ENCODE results near the gene STAC3.
"Not testable (repeated sequence)": the region's sequence is repeated elsewhere in the genome, so short reads cannot be mapped to it uniquely, and the experiment has no call there.

Gene STAC3

GRCh38 chr12:57250956-57251355 lies at the start of gene STAC3:
Gene STAC3, minus strand, starts transcription at chr12:57251187. Its CDS starts 1,551 bp downstream, at chr12:57249636.
- no peak for DNase-seq (ENCODE audit: low spot score)

GRCh38 chr12:57299514-57300016 lies 48.6 kb upstream of the STAC3 start:
- DNase-seq (ENCODE audit: low spot score): no peak

GRCh38 chr12:57296291-57296690 lies 45.3 kb upstream of the STAC3 start:
- DNase-seq (ENCODE audit: low spot score): no peak

- DNase-seq (ENCODE audit: low spot score): not testable (repeated sequence)
Observed at GRCh38 chr12:57282073-57282472, 31.1 kb upstream of the STAC3 start.

- DNase-seq (ENCODE audit: low spot score): peak; percentile 73
Observed at GRCh38 chr12:57280211-57281062, 29.4 kb upstream of the STAC3 start.

GRCh38 chr12:57278465-57279381 lies 27.7 kb upstream of the STAC3 start:
- no peak for DNase-seq (ENCODE audit: low spot score)

GRCh38 chr12:57276935-57277563 lies 26.1 kb upstream of the STAC3 start:
- DNase-seq (ENCODE audit: low spot score): no peak

GRCh38 chr12:57276233-57276632 lies 25.2 kb upstream of the STAC3 start:
- DNase-seq (ENCODE audit: low spot score): not testable (repeated sequence)

- no peak for DNase-seq (ENCODE audit: low spot score)
Observed at GRCh38 chr12:57273516-57273915, 22.5 kb upstream of the STAC3 start.

- no peak for DNase-seq (ENCODE audit: low spot score)
Observed at GRCh38 chr12:57272337-57273151, 21.6 kb upstream of the STAC3 start.

GRCh38 chr12:57270966-57271470 lies 20.0 kb upstream of the STAC3 start:
- DNase-seq (ENCODE audit: low spot score): no peak

GRCh38 chr12:57268264-57268663 lies 17.3 kb upstream of the STAC3 start:
- DNase-seq (ENCODE audit: low spot score): no peak

GRCh38 chr12:57266681-57267080 lies 15.7 kb upstream of the STAC3 start:
- no peak for DNase-seq (ENCODE audit: low spot score)

- DNase-seq (ENCODE audit: low spot score): no peak
Observed at GRCh38 chr12:57263096-57263495, 12.1 kb upstream of the STAC3 start.

- no peak for DNase-seq (ENCODE audit: low spot score)
Observed at GRCh38 chr12:57262126-57262822, 11.3 kb upstream of the STAC3 start.

GRCh38 chr12:57261428-57261865 lies 10.5 kb upstream of the STAC3 start:
- no peak for DNase-seq (ENCODE audit: low spot score)

- DNase-seq (ENCODE audit: low spot score): no peak
Observed at GRCh38 chr12:57260366-57260765, 9.4 kb upstream of the STAC3 start.

GRCh38 chr12:57258977-57259970 lies 8.3 kb upstream of the STAC3 start:
- no peak for DNase-seq (ENCODE audit: low spot score)

GRCh38 chr12:57255916-57256315 lies 4.9 kb upstream of the STAC3 start:
- no peak for DNase-seq (ENCODE audit: low spot score)

All from CD4-positive, alpha-beta T cell treated with Interleukin-6 at 100 ng/mL for 8 hours (primary cell).